ENCODE measurements around the gene DGCR8. TPM values are rescaled to one million over a fixed set of nuclear protein-coding genes. Genes with fewer than 3 reads are reported as not detected.

The DGCR8 gene
- total RNA-seq, 1 donor, result 44.2 TPM

DNA sequence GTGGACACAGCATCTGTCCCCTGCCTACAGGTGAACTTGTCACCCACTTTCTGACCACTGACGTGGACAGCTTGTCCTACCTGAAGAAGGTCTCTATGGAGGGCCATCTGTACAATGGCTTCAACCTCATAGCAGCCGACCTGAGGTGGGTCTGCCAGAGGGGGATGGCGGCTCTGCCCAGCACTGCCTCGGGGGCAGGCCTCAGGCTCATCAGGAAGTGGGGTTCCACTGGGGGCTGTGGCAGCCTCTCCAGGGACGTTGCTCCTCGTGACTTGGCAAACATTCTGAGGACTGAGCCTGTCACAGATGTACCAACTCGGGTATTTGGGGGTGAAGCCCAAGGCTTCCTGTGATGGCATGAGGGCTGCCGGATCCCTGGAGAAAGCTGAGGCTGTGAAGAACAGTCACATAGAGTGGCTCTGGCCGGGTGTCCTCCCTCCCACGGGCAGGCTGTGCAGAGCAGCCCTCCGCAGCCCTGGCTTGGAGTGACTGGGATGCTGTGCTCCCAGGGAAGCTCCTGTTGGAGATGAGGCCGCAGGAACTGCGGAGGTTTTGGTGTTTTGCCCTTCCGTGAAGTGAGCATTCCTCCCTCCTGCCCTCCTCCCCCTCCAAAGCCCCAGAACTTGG lies 26.5 kb upstream of the DGCR8 start:
- H3K9me3 ChIP-seq (ENCODE audit: low read depth, low read length), result no peaks in the 10 kb centered on the region
- H3K27me3 ChIP-seq (ENCODE audit: insufficient read depth, low read length), result no peaks in the 10 kb centered on the region
- H3K79me2 ChIP-seq (ENCODE audit: insufficient read depth, low read length), result peaks cover 2% of the 10 kb centered on the region
- no peak overlapping the region for H3K4me3 ChIP-seq (ENCODE audit: insufficient read depth, low read length)
- peaks cover 23% of the 10 kb centered on the region for H3K36me3 ChIP-seq (ENCODE audit: insufficient read depth, low read length)
- H3K4me1 ChIP-seq (ENCODE audit: insufficient read depth, low read length), result no peaks in the 10 kb centered on the region
- no peak overlapping the region for H3K27ac ChIP-seq (ENCODE audit: low read depth, low read length)
- no peak for TF ChIP-seq CTCF (IDR thresholded peaks at IDR 0.05; ENCODE audit: extremely low read depth, low read depth, low read length)
- no peak overlapping the region for H2AFZ ChIP-seq (ENCODE audit: low read length)
- H4K20me1 ChIP-seq (ENCODE audit: insufficient read depth, low read length), result peaks cover 3% of the 10 kb centered on the region
- H3K4me2 ChIP-seq (ENCODE audit: insufficient read depth, low read length), result no peak overlapping the region
- DNase-seq (ENCODE audit: insufficient read length, low spot score, missing footprints), result peak; percentile 77

- no peak for TF ChIP-seq CTCF (IDR thresholded peaks at IDR 0.05; ENCODE audit: extremely low read depth, low read depth, low read length)
- Histone ChIP-seq H3K79me2 (ENCODE audit: insufficient read depth, low read length) (peaks cover under 1% of the 10 kb centered on the region), H3K27ac (ENCODE audit: low read depth, low read length) (no peak overlapping the region), H4K20me1 (ENCODE audit: insufficient read depth, low read length) (peaks cover 3% of the 10 kb centered on the region), H3K4me3 (ENCODE audit: insufficient read depth, low read length) (no peak overlapping the region), H3K4me2 (ENCODE audit: insufficient read depth, low read length) (no peak overlapping the region), H3K27me3 (ENCODE audit: insufficient read depth, low read length) (no peaks in the 10 kb centered on the region), H2AFZ (ENCODE audit: low read length) (no peak overlapping the region), H3K36me3 (ENCODE audit: insufficient read depth, low read length) (peaks cover 26% of the 10 kb centered on the region), H3K9me3 (ENCODE audit: low read depth, low read length) (no peaks in the 10 kb centered on the region), H3K4me1 (ENCODE audit: insufficient read depth, low read length) (no peaks in the 10 kb centered on the region)
- DNase-seq (ENCODE audit: insufficient read length, low spot score, missing footprints), result peak; percentile 61
Observed at GRCh38 chr22:20054034-20054427, 26.0 kb upstream of the DGCR8 start.

- H3K36me3 ChIP-seq (ENCODE audit: insufficient read depth, low read length), result peaks cover 28% of the 10 kb centered on the region
- TF ChIP-seq CTCF (IDR thresholded peaks at IDR 0.05; ENCODE audit: extremely low read depth, low read depth, low read length), result no peak
- no peaks in the 10 kb centered on the region for H3K79me2 ChIP-seq (ENCODE audit: insufficient read depth, low read length)
- DNase-seq (ENCODE audit: insufficient read length, low spot score, missing footprints), result no peak
- no peak overlapping the region for H3K4me2 ChIP-seq (ENCODE audit: insufficient read depth, low read length)
- H3K4me3 ChIP-seq (ENCODE audit: insufficient read depth, low read length), result no peak overlapping the region
- H4K20me1 ChIP-seq (ENCODE audit: insufficient read depth, low read length), result peaks cover 3% of the 10 kb centered on the region
- H2AFZ ChIP-seq (ENCODE audit: low read length), result no peak overlapping the region
- H3K27ac ChIP-seq (ENCODE audit: low read depth, low read length), result no peak overlapping the region
- no peaks in the 10 kb centered on the region for H3K9me3 ChIP-seq (ENCODE audit: low read depth, low read length)
- H3K4me1 ChIP-seq (ENCODE audit: insufficient read depth, low read length), result no peaks in the 10 kb centered on the region
- H3K27me3 ChIP-seq (ENCODE audit: insufficient read depth, low read length), result no peaks in the 10 kb centered on the region
Observed at GRCh38 chr22:20054485-20054884, 25.6 kb upstream of the DGCR8 start.

DNA sequence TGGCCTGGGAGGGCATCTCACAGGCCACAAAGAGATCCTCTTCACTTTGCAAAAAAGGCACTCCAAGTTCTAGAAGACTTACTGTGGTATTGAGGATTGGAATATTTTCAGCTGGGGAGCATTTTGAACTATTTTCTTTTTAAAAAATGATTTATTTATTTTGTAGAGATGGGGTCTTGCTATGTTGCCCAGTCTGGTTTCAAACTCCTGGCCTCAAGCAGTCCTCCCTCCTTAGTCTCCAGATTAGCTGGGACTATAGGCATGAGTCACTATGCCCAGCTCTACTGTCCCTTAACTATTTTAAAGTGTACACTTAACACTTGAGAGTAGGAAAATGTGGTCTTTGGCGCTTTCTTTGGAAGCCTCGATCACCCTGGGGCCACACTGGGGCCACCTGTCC lies 24.9 kb upstream of the DGCR8 start:
- Histone ChIP-seq H3K36me3 (ENCODE audit: insufficient read depth, low read length) (peaks cover 28% of the 10 kb centered on the region), H3K4me3 (ENCODE audit: insufficient read depth, low read length) (no peak overlapping the region), H4K20me1 (ENCODE audit: insufficient read depth, low read length) (peaks cover 3% of the 10 kb centered on the region), H3K27ac (ENCODE audit: low read depth, low read length) (no peak overlapping the region), H3K27me3 (ENCODE audit: insufficient read depth, low read length) (no peaks in the 10 kb centered on the region), H2AFZ (ENCODE audit: low read length) (no peak overlapping the region), H3K9me3 (ENCODE audit: low read depth, low read length) (no peaks in the 10 kb centered on the region), H3K79me2 (ENCODE audit: insufficient read depth, low read length) (no peaks in the 10 kb centered on the region), H3K4me1 (ENCODE audit: insufficient read depth, low read length) (no peaks in the 10 kb centered on the region), H3K4me2 (ENCODE audit: insufficient read depth, low read length) (no peak overlapping the region)
- no peak for DNase-seq (ENCODE audit: insufficient read length, low spot score, missing footprints)
- no peak for TF ChIP-seq CTCF (IDR thresholded peaks at IDR 0.05; ENCODE audit: extremely low read depth, low read depth, low read length)

Data from osteoblast (primary cell).